K562 (cell line): ENCODE data around the gene ZNF148. TPM values are rescaled to one million over a fixed set of nuclear protein-coding genes. Genes with fewer than 3 reads are reported as not detected.

Experiments
- ATAC-seq: fragments of 200-7000 bp; cut with Tn5 transposase; 3 replicates; pipeline ENCODE4 v1.9.1; 2020; ENCODE audit warnings: moderate library complexity
- BruUV-seq: library from RNA; stranded (reverse); fragments of 400-500 nt; replicated peaks from 2 replicates; lab custom pipeline; 2021; lab: Mats Ljungman, UMichigan
- CTCF ChIA-PET: fragments of 300-600 bp; formaldehyde crosslinking; extraction: SDS; loops from one replicate; lab custom pipeline; 2021; ENCODE audit warnings: low intra/inter-chr PET ratio; lab: Yijun Ruan, JAX
- POLR2A ChIA-PET: fragments of 300-600, 350-650 bp; sonication (Branson Sonifier 250); formaldehyde crosslinking; extraction: SDS; loops from one replicate; lab custom pipeline; 2021; ENCODE audit warnings: antibody characterized with exemption, inconsistent platforms; lab: Yijun Ruan, JAX
- DNase-seq, 4 experiments: peaks; one replicate each; pipeline versions ENCODE4 v3.0.0 to v3.0.0-alpha.2; 2011 to 2018; ENCODE audit warnings: low spot score in 3 of 4, mixed read lengths in 3 of 4; ENCODE audit errors: extremely low read depth in 1 of 4
- FAIRE-seq: peaks from 2 replicates; lab custom pipeline; 2011; peaks lifted over from hg19 to GRCh38; lab: Jason Lieb, UNC
- H2AFZ ChIP-seq: 2 replicates; pipeline ENCODE4 v1.6.0; 2011; ENCODE audit warnings: low read depth, low read length, control low read depth, inconsistent platforms
- H3K27ac ChIP-seq: fragments of 200-600 bp; 3 replicates; pipeline ENCODE4 v1.8.0; 2011; ENCODE audit warnings: low read depth, mild to moderate bottlenecking, control low read depth, inconsistent platforms, low read length, moderate library complexity, mixed read lengths; ENCODE audit errors: extremely low read depth
- H3K27me3 ChIP-seq, 2 experiments: fragments of 300-600 bp in 1 of 2; 2 replicates in 1 of 2; 3 replicates in 1 of 2; pipeline versions ENCODE4 v1.6.0 to v1.8.0; 2011; ENCODE audit warnings: inconsistent platforms in 2 of 2, low read length in 2 of 2, mild to moderate bottlenecking in 1 of 2, mixed read lengths in 1 of 2, moderate library complexity in 1 of 2; ENCODE audit not compliant: control insufficient read depth in 2 of 2, insufficient read depth in 2 of 2
- H3K36me3 ChIP-seq: fragments of 300-600 bp; 3 replicates; pipeline ENCODE4 v1.8.0; 2011; ENCODE audit warnings: mild to moderate bottlenecking, low read length, inconsistent platforms; ENCODE audit not compliant: control insufficient read depth, insufficient read depth
- H3K4me1 ChIP-seq, 2 experiments: fragments of 200-600 bp in 1 of 2; replicated peaks in 1 of 2; 2 replicates in 1 of 2; 3 replicates in 1 of 2; pipeline versions ENCODE4 v1.5.1 to v1.8.0; 2011; ENCODE audit warnings: inconsistent platforms in 2 of 2, low read length in 2 of 2, mild to moderate bottlenecking in 1 of 2, mixed read lengths in 1 of 2, moderate library complexity in 1 of 2; ENCODE audit not compliant: control insufficient read depth in 2 of 2, insufficient read depth in 2 of 2
- H3K4me2 ChIP-seq: 2 replicates; pipeline ENCODE4 v1.6.1; 2011; ENCODE audit warnings: low read length, control low read depth, inconsistent platforms, mixed read lengths; ENCODE audit not compliant: insufficient read depth
- H3K4me3 ChIP-seq: fragments of 200-600 bp; sonication (generic), shearing (Covaris generic); 2 replicates; pipeline ENCODE4 v1.5.1; 2016; ENCODE audit warnings: control low read depth, inconsistent platforms
- H3K79me2 ChIP-seq: fragments of 200-600 bp; 3 replicates; pipeline ENCODE4 v1.8.0; 2011; ENCODE audit warnings: low read length, inconsistent platforms; ENCODE audit not compliant: control insufficient read depth, insufficient read depth
- H3K9ac ChIP-seq, 2 experiments: 2 replicates each; pipeline versions ENCODE4 v1.6.0 to v1.6.1; 2011; ENCODE audit warnings: low read depth in 2 of 2, low read length in 2 of 2, control low read depth in 1 of 2, inconsistent platforms in 1 of 2, mild to moderate bottlenecking in 1 of 2, mixed read lengths in 1 of 2; ENCODE audit not compliant: insufficient read depth in 1 of 2
- H3K9me1 ChIP-seq: one replicate; pipeline ENCODE4 v1.6.0; 2011; ENCODE audit warnings: inconsistent platforms, mild to moderate bottlenecking, low read length, moderate library complexity; ENCODE audit not compliant: control insufficient read depth, insufficient read depth
- H3K9me3 ChIP-seq: replicated peaks from 2 replicates; pipeline ENCODE4 v1.5.1; 2011; ENCODE audit warnings: low read depth, low read length, inconsistent platforms; ENCODE audit not compliant: control insufficient read depth, insufficient read depth
- H4K20me1 ChIP-seq: replicated peaks from 2 replicates; pipeline ENCODE4 v1.6.1; 2011; ENCODE audit warnings: low read length, inconsistent platforms, mixed read lengths; ENCODE audit not compliant: control insufficient read depth, insufficient read depth
- ASH1L ChIP-seq: fragments of 450-650 bp; IDR thresholded peaks from 2 replicates; pipeline ENCODE4 v1.6.1; 2018; ENCODE audit warnings: borderline replicate concordance, mild to moderate bottlenecking, low read depth; ENCODE audit not compliant: partially characterized antibody
- CBX2 ChIP-seq: fragments of 200-600 bp; sonication (generic); IDR thresholded peaks from one replicate; pipeline ENCODE4 v1.6.1; 2012; ENCODE audit warnings: mild to moderate bottlenecking, low read length, inconsistent platforms; ENCODE audit not compliant: insufficient read depth, poor library complexity, severe bottlenecking
- CBX3 ChIP-seq, 2 experiments: IDR thresholded peaks; 1 replicate in 1 of 2; 2 replicates in 1 of 2; pipeline ENCODE4 v1.6.1; 2012; ENCODE audit warnings: inconsistent platforms in 2 of 2, low read length in 2 of 2, borderline replicate concordance in 1 of 2, control low read depth in 1 of 2
- CHD4 ChIP-seq: fragments of 200-600 bp; sonication (generic); IDR thresholded peaks from 3 replicates; pipeline ENCODE4 v1.6.1; 2012; ENCODE audit warnings: low read depth, mild to moderate bottlenecking, mixed read lengths, low read length, inconsistent platforms; ENCODE audit not compliant: insufficient read depth, insufficient replicate concordance, poor library complexity, severe bottlenecking
- CTBP1 ChIP-seq: fragments of 450-650 bp; IDR thresholded peaks from 2 replicates; pipeline ENCODE4 v1.6.1; 2016; ENCODE audit warnings: borderline replicate concordance
- EGR1 ChIP-seq: fragments of 450-650 bp; conservative IDR thresholded peaks from 2 replicates; pipeline ENCODE4 v1.6.1; 2017; ENCODE audit warnings: mild to moderate bottlenecking
- HINFP ChIP-seq: fragments of 450-650 bp; conservative IDR thresholded peaks from 2 replicates; pipeline ENCODE4 v1.6.1; 2016; ENCODE audit warnings: missing genetic modification characterization, low read depth, mild to moderate bottlenecking, control low read depth, missing compliant biosample characterization
- KDM1A ChIP-seq, 2 experiments: fragments of 450-650 bp; IDR thresholded peaks; 2 replicates each; pipeline ENCODE4 v1.6.1; 2016; ENCODE audit warnings: mild to moderate bottlenecking in 2 of 2
- NCOA6 ChIP-seq: fragments of 450-650 bp; IDR thresholded peaks from 2 replicates; pipeline ENCODE4 v1.6.1; 2017; ENCODE audit warnings: mild to moderate bottlenecking
- RFX7 ChIP-seq: fragments of 250-450 bp; sonication (Bioruptor Pico); IDR thresholded peaks from 2 replicates; pipeline ENCODE4 v1.5.1; 2021; ENCODE audit warnings: mild to moderate bottlenecking
- SIX5 ChIP-seq, 2 experiments: IDR thresholded peaks; 2 replicates each; pipeline ENCODE4 v1.6.1; 2011; ENCODE audit warnings: low read length in 2 of 2, borderline replicate concordance in 1 of 2, low read depth in 1 of 2, mild to moderate bottlenecking in 1 of 2, moderate library complexity in 1 of 2; ENCODE audit not compliant: insufficient read depth in 1 of 2
- SRSF9 ChIP-seq: fragments of 200-400 bp; formaldehyde crosslinking; IDR thresholded peaks from 2 replicates; pipeline ENCODE4 v1.6.1; 2017; ENCODE audit warnings: low read depth, low read length, borderline replicate concordance
- ZBTB34 ChIP-seq: fragments of 250-450 bp; sonication (Bioruptor Pico); IDR thresholded peaks from 2 replicates; pipeline ENCODE4 v1.8.0; 2021; ENCODE audit warnings: mild to moderate bottlenecking, moderate library complexity
- ZNF398 ChIP-seq: fragments of 250-450 bp; sonication (Bioruptor Pico); IDR thresholded peaks from 2 replicates; pipeline ENCODE4 v1.8.0; 2021; ENCODE audit warnings: moderate library complexity, mild to moderate bottlenecking, inconsistent platforms
- WGBS: fragments of 100-300 bp; shearing (Covaris generic); methylation state at CpG from one replicate; pipeline ENCODE4 v1.1.6; 2016; ENCODE audit warnings: low coverage, mixed read lengths; ENCODE audit not compliant: insufficient coverage; ENCODE audit errors: missing lambda C conversion rate; 5-methylcytosine and 5-hydroxymethylcytosine counted together
- in situ Hi-C: fragments of 300-500 bp; cut with MboI; formaldehyde crosslinking; loops from 4 replicates; pipeline ENCODE4 v1.15.0; 2018; ENCODE audit warnings: inconsistent platforms, mixed read lengths
- intact Hi-C: fragments of 100-400 bp; cut with micrococcal nuclease; formaldehyde crosslinking; loops from 2 replicates; pipeline ENCODE4 v1.14.2; 2022
- polyA plus RNA-seq, 8 experiments: library from polyadenylated mRNA; depleted of rRNA in 4 of 8; stranded (reverse) in 5 of 8; unstranded in 3 of 8; fragments of >200 nt; fragmentation: Nextera tagmentation in 2 of 8; fragmentation: Illumina TruSeq in 1 of 8; extraction: Ambion mirVana in 2 of 8; extraction: Trizol in 1 of 8; gene quantifications; 2 replicates each; pipeline versions ENCODE4 v1.2.1 to v1.2.3, GENCODE V29; 2011 to 2014; ENCODE audit warnings: inconsistent platforms in 1 of 8, missing spikeins in 1 of 8
- total RNA-seq, 7 experiments: library from RNA; depleted of rRNA in 6 of 7; stranded (reverse); fragments of >200 nt in 6 of 7; fragmentation: Illumina TruSeq in 2 of 7; extraction: Trizol in 2 of 7; gene quantifications; 2 replicates each; pipeline versions ENCODE4 v1.2.1 to v1.2.3, GENCODE V29; 2011 to 2021; ENCODE audit warnings: low replicate concordance in 1 of 7

Gene ZNF148
- total and polyA plus RNA-seq, 9 of the 15 experiments (the other 6 are each of a cell fraction or from before 2014, with no cell fraction given) = 2.7 to 15.1 (median 8.3) TPM

GRCh38 chr3:125317761-125318160, 57.4 kb downstream of the ZNF148 start:
- Histone ChIP-seq H2AFZ (no peak overlapping the region), H3K27ac (no peak overlapping the region), H3K79me2 (no peaks in the 10 kb centered on the region), H3K4me2 (no peak overlapping the region), H3K9me1 (no peaks in the 10 kb centered on the region), H3K9me3 (no peaks in the 10 kb centered on the region), H4K20me1 (no peaks in the 10 kb centered on the region), H3K4me3 (no peak overlapping the region), H3K27me3 (no peaks in the 10 kb centered on the region), H3K4me1 (no peaks in the 10 kb centered on the region), H3K9ac (no peak overlapping the region), H3K36me3 (peaks cover 7% of the 10 kb centered on the region)
- in situ Hi-C loops (no loop called here), intact Hi-C loops (no loop called here)
- 100% methylated on average over 1 of the region's 1 CpG for WGBS
- ATAC-seq = no peak
- no TSS peak for BruUV-seq
- ChIA-PET POLR2A (interaction anchor here (0.6 to 2.5 kb wide), 2 partner anchors 7 to 12 kb away, joined by 3 to 8 read pairs; no protein-coding TSS in a partner anchor), CTCF (no interaction called here)
- TF ChIP-seq SRSF9 (no peak), CBX2 (no peak), KDM1A (IDR thresholded peaks at IDR 0.05) (no peak), HINFP (tag) (no peak), ZNF398 (CRISPR knock-in tag) (no peak), CBX3 (IDR thresholded peaks at IDR 0.05; ENCODE audit: borderline replicate concordance in 1 of 2, low read length in 2 of 2) (no peak), SIX5 (IDR thresholded peaks at IDR 0.05; ENCODE audit: borderline replicate concordance in 1 of 2, insufficient read depth in 1 of 2, low read depth in 1 of 2, low read length in 2 of 2) (no peak), ZBTB34 (CRISPR knock-in tag) (no peak), EGR1 (no peak), RFX7 (CRISPR knock-in tag) (no peak), ASH1L (no peak), CTBP1 (no peak), CHD4 (no peak), NCOA6 (no peak)
- no peak for FAIRE-seq
- no peak for DNase-seq
